HG03139 (cell line): ENCODE results near the gene CDH22.

ENCODE experiments used
- ATAC-seq: cut with Tn5 transposase; IDR thresholded peaks from one replicate; pipeline ENCODE4 v1.9.1; 2021; ENCODE audit not compliant: unreplicated experiment

The CDH22 gene

GRCh38 chr20:46343348-46343974, 35.2 kb upstream of the CDH22 start:
- no peak for ATAC-seq

GRCh38 chr20:46342451-46343347, 34.4 kb upstream of the CDH22 start:
- ATAC-seq: no peak

GRCh38 chr20:46342010-46342378, 33.7 kb upstream of the CDH22 start:
- no peak for ATAC-seq

GRCh38 chr20:46341074-46342009, 33.0 kb upstream of the CDH22 start:
- no peak for ATAC-seq

GRCh38 chr20:46339037-46339436, 30.7 kb upstream of the CDH22 start:
- ATAC-seq: no peak

- ATAC-seq: no peak
Observed at GRCh38 chr20:46336735-46337134, 28.4 kb upstream of the CDH22 start.

GRCh38 chr20:46334303-46334904, 26.1 kb upstream of the CDH22 start:
- ATAC-seq: no peak

GRCh38 chr20:46333161-46333991, 25.1 kb upstream of the CDH22 start:
- no peak for ATAC-seq

- no peak for ATAC-seq
Observed at GRCh38 chr20:46332373-46333160, 24.3 kb upstream of the CDH22 start.

GRCh38 chr20:46331611-46332361, 23.5 kb upstream of the CDH22 start:
- no peak for ATAC-seq

GRCh38 chr20:46330831-46331371, 22.6 kb upstream of the CDH22 start:
- ATAC-seq: no peak

GRCh38 chr20:46330072-46330763, 21.9 kb upstream of the CDH22 start:
- ATAC-seq: no peak

GRCh38 chr20:46328200-46328882, 20.0 kb upstream of the CDH22 start:
- ATAC-seq: no peak

GRCh38 chr20:46327557-46327956, 19.3 kb upstream of the CDH22 start:
- no peak for ATAC-seq

GRCh38 chr20:46325789-46326188, 17.5 kb upstream of the CDH22 start:
- ATAC-seq: no peak

- no peak for ATAC-seq
Observed at GRCh38 chr20:46324960-46325703, 16.8 kb upstream of the CDH22 start.
